Ectodermal cell (in vitro differentiated cells): Measurements from ENCODE around the gene AEBP2.
"Not testable (repeated sequence)": the region's sequence is repeated elsewhere in the genome, so short reads cannot be mapped to it uniquely, and the experiment has no call there.

Experiments used
- H3K27ac ChIP-seq: 2 replicates; pipeline ENCODE4 v1.7.0; 2013; ENCODE audit warnings: mild to moderate bottlenecking, low read depth, low read length; ENCODE audit not compliant: insufficient read depth, poor library complexity, severe bottlenecking
- H3K27me3 ChIP-seq: 2 replicates; pipeline ENCODE4 v1.7.0; 2013; ENCODE audit warnings: mild to moderate bottlenecking, low read length; ENCODE audit not compliant: insufficient read depth, control insufficient read depth, poor library complexity, severe bottlenecking
- H3K36me3 ChIP-seq: one replicate; pipeline ENCODE4 v1.7.0; 2013; ENCODE audit warnings: low read length; ENCODE audit not compliant: control insufficient read depth, insufficient read depth
- H3K4me1 ChIP-seq: one replicate; pipeline ENCODE4 v1.7.0; 2013; ENCODE audit warnings: low read length; ENCODE audit not compliant: control insufficient read depth, insufficient read depth
- H3K4me3 ChIP-seq: 2 replicates; pipeline ENCODE4 v1.7.0; 2013; ENCODE audit warnings: low read depth, low read length, control low read depth; ENCODE audit not compliant: insufficient read depth
- H3K9me3 ChIP-seq: 2 replicates; pipeline ENCODE4 v1.7.0; 2013; ENCODE audit warnings: mild to moderate bottlenecking, low read length, moderate library complexity; ENCODE audit not compliant: control insufficient read depth
- WGBS, 2 experiments: methylation state at CpG; one replicate each; pipeline ENCODE4 v1.1.7; 2013; ENCODE audit warnings: missing lambda C conversion rate in 2 of 2; 5-methylcytosine and 5-hydroxymethylcytosine counted together

AEBP2 gene

DNA sequence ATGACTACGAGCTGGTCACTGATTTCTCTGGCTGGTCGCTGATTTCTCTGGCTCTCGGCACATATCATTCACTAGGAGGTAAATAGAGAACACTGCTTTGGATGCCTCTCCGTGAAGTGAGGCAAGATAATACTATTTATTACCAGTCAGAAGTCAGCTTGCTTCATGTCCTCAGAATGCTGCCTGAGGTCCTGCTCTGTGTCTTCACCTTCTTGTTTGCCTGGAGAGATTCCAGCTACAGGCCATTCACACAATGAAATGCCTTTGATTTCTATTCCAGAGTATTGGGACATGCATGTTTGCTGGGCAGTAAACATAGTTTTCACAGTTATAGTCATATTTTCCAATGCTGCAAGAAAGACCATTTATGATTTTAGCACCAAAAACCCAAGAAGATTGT, 106.7 kb downstream of the AEBP2 start:
- H3K9me3 ChIP-seq = no peaks in the 10 kb centered on the region
- H3K4me3 ChIP-seq = no peak overlapping the region
- H3K36me3 ChIP-seq = no peaks in the 10 kb centered on the region
- H3K27ac ChIP-seq = no peak overlapping the region
- no peaks in the 10 kb centered on the region for H3K27me3 ChIP-seq
- WGBS, 2 experiments = 91 to 93% methylated on average over 4 of the region's 4 CpGs
- no peaks in the 10 kb centered on the region for H3K4me1 ChIP-seq

DNA sequence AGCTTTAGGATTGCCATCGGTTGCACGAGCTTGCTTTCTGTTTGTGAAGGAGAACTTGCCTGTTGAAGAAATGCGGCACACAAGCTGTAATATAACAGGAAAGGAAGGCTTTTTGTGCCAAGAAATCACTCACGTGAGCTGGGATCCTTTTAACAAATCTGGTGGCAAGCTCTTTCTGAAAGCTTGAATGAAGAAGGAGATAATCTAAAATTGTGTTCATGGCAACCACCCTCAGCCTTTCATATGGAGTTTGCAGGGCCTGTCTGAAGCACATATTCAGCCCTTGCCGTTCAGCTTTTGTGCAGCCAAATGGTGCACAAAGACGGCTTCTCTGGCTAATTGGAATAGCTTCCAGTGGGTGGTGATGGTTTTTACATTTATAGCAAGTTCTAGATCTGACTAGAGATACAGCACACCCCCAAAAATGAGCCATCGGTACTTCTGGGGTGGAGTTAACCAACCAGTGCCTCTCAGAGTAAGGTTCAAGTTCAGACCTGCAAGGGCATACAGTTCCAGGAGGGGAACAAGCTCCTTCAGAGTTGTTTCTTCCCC, 107.4 kb downstream of the AEBP2 start:
- no peak overlapping the region for H3K4me3 ChIP-seq
- H3K4me1 ChIP-seq = no peaks in the 10 kb centered on the region
- no peak overlapping the region for H3K27ac ChIP-seq
- 90 to 92% methylated on average over 7 of the region's 7 CpGs for WGBS, 2 experiments
- no peaks in the 10 kb centered on the region for H3K27me3 ChIP-seq
- H3K9me3 ChIP-seq = no peaks in the 10 kb centered on the region
- H3K36me3 ChIP-seq = no peaks in the 10 kb centered on the region

DNA sequence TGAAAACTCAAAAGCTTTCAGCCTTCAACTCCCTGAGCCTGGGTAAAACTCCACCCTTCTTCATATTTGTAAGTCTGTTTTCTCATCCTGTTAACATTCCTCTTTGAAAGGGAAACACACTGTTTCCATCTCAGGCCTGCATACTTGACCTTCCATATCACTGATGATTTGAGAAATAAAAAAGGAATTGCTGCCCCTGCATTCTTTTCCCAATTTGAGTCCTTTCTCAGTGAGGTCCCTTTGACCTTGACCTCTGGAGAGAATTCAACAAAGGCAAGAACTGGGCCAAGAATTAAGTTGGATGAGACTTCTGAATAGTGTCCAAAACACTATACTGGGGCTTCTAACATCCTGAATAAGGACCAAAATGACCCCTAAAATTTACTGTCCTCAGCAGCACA, 108.0 kb downstream of the AEBP2 start:
- H3K4me3 ChIP-seq = no peak overlapping the region
- H3K9me3 ChIP-seq = no peaks in the 10 kb centered on the region
- no peak overlapping the region for H3K27ac ChIP-seq
- no peaks in the 10 kb centered on the region for H3K4me1 ChIP-seq
- no peaks in the 10 kb centered on the region for H3K36me3 ChIP-seq
- H3K27me3 ChIP-seq = no peaks in the 10 kb centered on the region

DNA sequence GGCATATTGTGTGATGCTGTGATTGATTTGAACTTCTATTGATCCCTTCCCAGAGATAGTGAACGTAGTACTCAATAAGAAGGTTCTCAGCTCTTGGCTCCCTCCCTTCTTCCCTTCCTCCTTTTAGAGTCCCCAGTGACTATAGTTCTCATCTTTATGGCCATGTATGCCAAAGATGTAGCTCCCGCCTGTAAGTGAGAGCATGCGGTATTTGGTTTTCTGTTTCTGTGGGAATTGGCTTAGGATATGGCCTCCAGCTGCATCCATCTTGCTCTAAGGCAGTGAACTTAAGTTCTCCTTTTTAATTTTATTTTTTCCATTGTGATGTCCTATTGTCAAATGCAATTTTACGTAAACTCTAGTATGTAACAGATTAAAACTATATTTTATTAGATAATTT, 109.5 kb downstream of the AEBP2 start:
- no peaks in the 10 kb centered on the region for H3K9me3 ChIP-seq
- H3K36me3 ChIP-seq = no peaks in the 10 kb centered on the region
- 93 to 96% methylated on average over 3 of the region's 4 CpGs for WGBS, 2 experiments

DNA sequence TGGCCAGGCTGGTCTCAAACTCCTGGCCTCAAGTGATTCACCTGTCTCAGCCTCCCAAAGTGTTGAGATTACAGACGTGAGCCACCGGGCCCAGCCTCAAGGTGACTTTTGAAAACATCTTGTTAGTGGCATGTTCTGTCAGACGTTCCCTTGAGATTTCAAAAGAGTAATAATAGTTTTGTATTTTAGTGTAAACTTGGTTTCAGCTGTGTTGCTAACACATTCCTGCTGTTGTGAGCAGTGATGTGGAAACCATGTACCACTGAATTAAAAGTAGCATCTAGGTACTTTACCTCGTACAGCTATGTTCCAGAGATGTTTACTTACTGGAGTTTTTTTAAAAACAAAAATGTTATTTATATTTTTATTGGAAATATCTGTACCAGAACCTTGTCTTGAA, 111.3 kb downstream of the AEBP2 start:
- Histone ChIP-seq H3K27me3 (no peaks in the 10 kb centered on the region), H3K4me1 (no peaks in the 10 kb centered on the region), H3K36me3 (no peaks in the 10 kb centered on the region), H3K27ac (no peak overlapping the region), H3K4me3 (no peak overlapping the region), H3K9me3 (no peaks in the 10 kb centered on the region)
- WGBS, 2 experiments = 84% methylated on average over 3 to 4 of the region's 4 CpGs

More for the DNA sequence above, 109.5 kb downstream of the AEBP2 start:
- H3K4me3 ChIP-seq = no peak overlapping the region
- no peaks in the 10 kb centered on the region for H3K4me1 ChIP-seq
- H3K27me3 ChIP-seq = no peaks in the 10 kb centered on the region
- no peak overlapping the region for H3K27ac ChIP-seq

DNA sequence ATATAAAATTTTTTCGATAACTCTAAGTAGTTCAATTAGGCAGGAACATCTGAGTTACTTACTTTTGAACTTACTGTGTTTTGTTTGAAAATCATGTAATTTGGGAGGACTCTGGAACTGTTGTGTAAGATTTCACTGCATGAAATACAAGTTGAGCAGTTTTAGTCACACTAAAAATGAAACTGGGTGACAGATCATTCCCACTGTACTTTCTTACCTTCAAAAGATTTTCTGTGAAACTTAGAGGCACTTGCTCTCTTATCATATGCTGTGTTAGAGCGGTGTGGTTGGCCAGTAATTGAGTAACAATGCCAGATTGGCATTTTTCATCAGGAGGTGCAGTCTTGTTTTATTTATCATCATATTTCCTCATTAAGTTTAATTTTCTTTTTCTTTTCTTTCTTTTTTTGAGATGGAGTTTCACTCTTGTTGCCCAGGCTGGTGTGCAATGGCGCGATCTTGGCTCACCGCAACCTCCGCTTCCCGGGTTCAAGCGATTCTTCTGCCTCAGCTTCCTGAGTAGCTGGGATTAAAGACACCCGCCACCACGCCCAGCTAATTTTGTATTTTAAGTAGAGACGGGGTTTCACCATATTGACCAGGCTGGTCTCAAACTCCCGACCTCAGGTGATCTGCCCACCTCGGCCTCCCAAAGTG, 113.3 kb downstream of the AEBP2 start:
- not testable (repeated sequence) for H3K4me1 ChIP-seq, H3K4me3 ChIP-seq, H3K9me3 ChIP-seq, H3K36me3 ChIP-seq, H3K27me3 ChIP-seq, H3K27ac ChIP-seq
- WGBS, 2 experiments = 90% methylated on average over 11 to 13 of the region's 13 CpGs

DNA sequence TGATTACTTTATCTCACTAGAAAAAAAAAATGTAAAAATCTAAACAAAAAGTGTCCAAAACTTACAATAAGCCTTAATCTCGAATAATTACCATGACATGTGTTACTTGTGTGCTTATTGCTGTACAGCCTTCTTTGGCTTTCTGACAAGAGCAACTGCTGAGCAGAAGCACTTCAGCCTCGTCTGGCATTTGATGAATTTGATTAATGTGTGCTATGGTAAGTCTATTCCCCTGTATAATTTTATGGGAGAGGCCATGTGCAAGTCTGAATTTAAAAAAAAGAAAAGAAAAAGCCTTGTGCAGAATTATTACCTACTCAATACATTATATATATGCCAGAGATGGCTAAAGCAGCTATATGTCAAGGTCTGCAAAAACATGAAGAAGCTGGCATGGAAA, 113.9 kb downstream of the AEBP2 start:
- Histone ChIP-seq H3K27ac (no peak overlapping the region), H3K27me3 (no peaks in the 10 kb centered on the region), H3K4me1 (no peaks in the 10 kb centered on the region), H3K9me3 (no peaks in the 10 kb centered on the region), H3K4me3 (no peak overlapping the region), H3K36me3 (no peaks in the 10 kb centered on the region)
- 89 to 95% methylated on average over 2 of the region's 2 CpGs for WGBS, 2 experiments

DNA sequence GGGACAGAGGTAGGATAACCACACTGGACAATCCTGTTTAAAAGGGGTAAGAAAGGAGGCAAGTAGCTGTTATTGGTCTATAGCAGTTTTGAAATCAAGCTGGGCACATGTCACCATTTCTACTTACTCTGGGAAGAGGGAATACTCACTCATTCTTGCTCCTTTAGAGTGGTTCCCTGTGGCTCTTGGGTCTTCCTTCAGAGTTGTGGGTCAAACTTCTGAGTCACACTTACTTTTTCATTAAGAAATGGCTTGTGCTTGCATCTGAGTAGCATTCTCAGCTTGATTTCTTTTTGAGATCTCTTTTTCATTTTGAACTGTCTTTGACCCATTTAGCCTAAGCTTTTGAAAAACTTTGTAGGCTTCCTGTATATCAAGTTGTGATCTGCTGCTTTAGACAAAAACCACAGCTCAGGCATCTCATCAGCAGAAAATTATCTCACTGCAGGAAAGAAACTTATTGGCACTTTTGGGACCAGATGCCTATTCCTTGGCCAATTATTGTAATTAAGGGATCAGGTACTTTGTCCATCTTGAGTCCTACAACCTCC, 122.2 kb downstream of the AEBP2 start:
- Histone ChIP-seq H3K4me3 (no peak overlapping the region), H3K36me3 (no peaks in the 10 kb centered on the region), H3K27me3 (no peaks in the 10 kb centered on the region), H3K4me1 (no peaks in the 10 kb centered on the region), H3K27ac (no peak overlapping the region), H3K9me3 (no peaks in the 10 kb centered on the region)
